ENCODE measurements around the gene TACC2.

GRCh38 chr10:122042836-122043235, 53.9 kb downstream of the TACC2 start:
- TF ChIP-seq, protein P1, sequence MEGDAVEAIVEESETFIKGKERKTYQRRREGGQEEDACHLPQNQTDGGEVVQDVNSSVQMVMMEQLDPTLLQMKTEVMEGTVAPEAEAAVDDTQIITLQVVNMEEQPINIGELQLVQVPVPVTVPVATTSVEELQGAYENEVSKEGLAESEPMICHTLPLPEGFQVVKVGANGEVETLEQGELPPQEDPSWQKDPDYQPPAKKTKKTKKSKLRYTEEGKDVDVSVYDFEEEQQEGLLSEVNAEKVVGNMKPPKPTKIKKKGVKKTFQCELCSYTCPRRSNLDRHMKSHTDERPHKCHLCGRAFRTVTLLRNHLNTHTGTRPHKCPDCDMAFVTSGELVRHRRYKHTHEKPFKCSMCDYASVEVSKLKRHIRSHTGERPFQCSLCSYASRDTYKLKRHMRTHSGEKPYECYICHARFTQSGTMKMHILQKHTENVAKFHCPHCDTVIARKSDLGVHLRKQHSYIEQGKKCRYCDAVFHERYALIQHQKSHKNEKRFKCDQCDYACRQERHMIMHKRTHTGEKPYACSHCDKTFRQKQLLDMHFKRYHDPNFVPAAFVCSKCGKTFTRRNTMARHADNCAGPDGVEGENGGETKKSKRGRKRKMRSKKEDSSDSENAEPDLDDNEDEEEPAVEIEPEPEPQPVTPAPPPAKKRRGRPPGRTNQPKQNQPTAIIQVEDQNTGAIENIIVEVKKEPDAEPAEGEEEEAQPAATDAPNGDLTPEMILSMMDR (IDR thresholded peaks at IDR 0.05), result no peak
- TF ChIP-seq POLR2AphosphoS5 (IDR thresholded peaks at IDR 0.05) (no peak), POLR2A (IDR thresholded peaks at IDR 0.05) (no peak)
